ENCODE measurements around the gene AQP6.

DNA sequence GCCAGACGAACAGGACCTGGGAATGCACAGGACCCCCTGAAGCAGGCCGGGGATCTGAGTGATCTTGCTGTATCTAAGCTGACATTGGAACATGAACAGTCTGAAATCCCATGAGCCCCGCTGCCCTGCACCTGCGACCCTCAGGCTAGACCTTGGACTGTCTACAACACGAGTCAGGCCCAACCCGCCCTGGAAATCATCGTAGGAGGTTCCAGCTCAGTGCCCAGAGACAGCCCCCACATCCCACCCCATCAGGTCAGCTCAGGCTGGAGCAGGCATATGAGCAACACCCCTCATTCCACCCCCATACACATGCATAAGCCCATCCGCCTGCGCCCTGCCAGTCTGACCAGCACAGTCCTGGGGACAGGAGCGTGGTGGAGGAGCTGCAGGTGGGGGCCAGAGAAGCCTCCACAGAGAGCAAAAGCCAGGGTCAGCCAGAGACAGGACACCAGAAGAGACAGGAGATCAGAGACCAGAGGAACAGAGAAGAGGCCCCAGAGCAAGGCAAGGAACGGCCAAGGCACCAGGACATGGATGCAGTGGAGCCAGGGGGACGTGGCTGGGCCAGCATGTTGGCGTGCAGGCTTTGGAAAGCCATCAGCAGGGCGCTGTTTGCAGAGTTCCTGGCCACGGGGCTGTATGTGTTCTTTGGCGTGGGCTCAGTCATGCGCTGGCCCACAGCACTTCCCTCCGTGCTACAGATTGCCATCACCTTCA lies at the start of gene AQP6:
- no peak for TF ChIP-seq POLR2A (IDR thresholded peaks at IDR 0.05)
- TF ChIP-seq POLR2AphosphoS5 (IDR thresholded peaks at IDR 0.05): no peak
- TF ChIP-seq, protein P1, sequence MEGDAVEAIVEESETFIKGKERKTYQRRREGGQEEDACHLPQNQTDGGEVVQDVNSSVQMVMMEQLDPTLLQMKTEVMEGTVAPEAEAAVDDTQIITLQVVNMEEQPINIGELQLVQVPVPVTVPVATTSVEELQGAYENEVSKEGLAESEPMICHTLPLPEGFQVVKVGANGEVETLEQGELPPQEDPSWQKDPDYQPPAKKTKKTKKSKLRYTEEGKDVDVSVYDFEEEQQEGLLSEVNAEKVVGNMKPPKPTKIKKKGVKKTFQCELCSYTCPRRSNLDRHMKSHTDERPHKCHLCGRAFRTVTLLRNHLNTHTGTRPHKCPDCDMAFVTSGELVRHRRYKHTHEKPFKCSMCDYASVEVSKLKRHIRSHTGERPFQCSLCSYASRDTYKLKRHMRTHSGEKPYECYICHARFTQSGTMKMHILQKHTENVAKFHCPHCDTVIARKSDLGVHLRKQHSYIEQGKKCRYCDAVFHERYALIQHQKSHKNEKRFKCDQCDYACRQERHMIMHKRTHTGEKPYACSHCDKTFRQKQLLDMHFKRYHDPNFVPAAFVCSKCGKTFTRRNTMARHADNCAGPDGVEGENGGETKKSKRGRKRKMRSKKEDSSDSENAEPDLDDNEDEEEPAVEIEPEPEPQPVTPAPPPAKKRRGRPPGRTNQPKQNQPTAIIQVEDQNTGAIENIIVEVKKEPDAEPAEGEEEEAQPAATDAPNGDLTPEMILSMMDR (IDR thresholded peaks at IDR 0.05): no peak
